Skeletal muscle satellite cell (primary cell): ENCODE data around the gene TVP23A.
"Not testable (repeated sequence)": the region's sequence is repeated elsewhere in the genome, so short reads cannot be mapped to it uniquely, and the experiment has no call there.

ENCODE experiments used
- H3K27me3 ChIP-seq: 2 replicates; pipeline ENCODE4 v1.7.0; 2013; ENCODE audit warnings: low read length; ENCODE audit not compliant: control insufficient read depth, insufficient read depth
- H3K36me3 ChIP-seq: 2 replicates; pipeline ENCODE4 v1.7.0; 2013; ENCODE audit warnings: mild to moderate bottlenecking, control low read depth, low read length; ENCODE audit not compliant: insufficient read depth
- H3K4me1 ChIP-seq: 2 replicates; pipeline ENCODE4 v1.7.0; 2013; ENCODE audit warnings: low read length; ENCODE audit not compliant: control insufficient read depth, insufficient read depth
- H3K4me2 ChIP-seq: 2 replicates; pipeline ENCODE4 v1.7.0; 2013; ENCODE audit warnings: mild to moderate bottlenecking, low read length
- H3K4me3 ChIP-seq: 2 replicates; pipeline ENCODE4 v1.7.0; 2013; ENCODE audit warnings: low read length
- H3K9ac ChIP-seq: 2 replicates; pipeline ENCODE4 v1.7.0; 2013; ENCODE audit warnings: mild to moderate bottlenecking, low read depth, low read length, moderate library complexity
- H3K9me3 ChIP-seq: replicated peaks from 2 replicates; pipeline ENCODE4 v1.7.0; 2013; ENCODE audit warnings: mild to moderate bottlenecking, control low read depth, low read length

The TVP23A gene

GRCh38 chr16:10743227-10743609 lies 75.4 kb downstream of the TVP23A start:
- Histone ChIP-seq H3K4me1 (peaks cover 15% of the 10 kb centered on the region), H3K27me3 (no peaks in the 10 kb centered on the region), H3K4me2 (peak overlapping the region; percentile 89), H3K9ac (peak overlapping the region; percentile 94), H3K9me3 (no peaks in the 10 kb centered on the region), H3K4me3 (peak overlapping the region; percentile 83), H3K36me3 (no peaks in the 10 kb centered on the region)

GRCh38 chr16:10741844-10742243 lies 76.8 kb downstream of the TVP23A start:
- Histone ChIP-seq H3K27me3 (no peaks in the 10 kb centered on the region), H3K9me3 (no peaks in the 10 kb centered on the region), H3K9ac (no peak overlapping the region), H3K4me1 (peaks cover 25% of the 10 kb centered on the region), H3K4me3 (no peak overlapping the region), H3K36me3 (no peaks in the 10 kb centered on the region), H3K4me2 (no peak overlapping the region)

GRCh38 chr16:10741249-10741648 lies 77.3 kb downstream of the TVP23A start:
- peaks cover 25% of the 10 kb centered on the region for H3K4me1 ChIP-seq
- H3K27me3 ChIP-seq, H3K4me2 ChIP-seq, H3K4me3 ChIP-seq, H3K9ac ChIP-seq, H3K9me3 ChIP-seq, H3K36me3 ChIP-seq: not testable (repeated sequence)

- Histone ChIP-seq H3K4me1 (peaks cover 25% of the 10 kb centered on the region), H3K4me3 (no peak overlapping the region), H3K9me3 (no peaks in the 10 kb centered on the region), H3K9ac (no peak overlapping the region), H3K36me3 (no peaks in the 10 kb centered on the region), H3K4me2 (no peak overlapping the region), H3K27me3 (no peaks in the 10 kb centered on the region)
Observed at GRCh38 chr16:10740845-10741208, 77.8 kb downstream of the TVP23A start.

- Histone ChIP-seq H3K9ac (no peak overlapping the region), H3K27me3 (no peaks in the 10 kb centered on the region), H3K4me2 (no peak overlapping the region), H3K36me3 (no peaks in the 10 kb centered on the region), H3K4me1 (peaks cover 25% of the 10 kb centered on the region), H3K4me3 (no peak overlapping the region), H3K9me3 (no peaks in the 10 kb centered on the region)
Observed at GRCh38 chr16:10740000-10740844, 78.4 kb downstream of the TVP23A start.

- Histone ChIP-seq H3K36me3 (no peaks in the 10 kb centered on the region), H3K4me1 (peaks cover 18% of the 10 kb centered on the region), H3K27me3 (no peaks in the 10 kb centered on the region), H3K4me3 (no peak overlapping the region), H3K4me2 (peak overlapping the region; percentile 58), H3K9me3 (no peaks in the 10 kb centered on the region), H3K9ac (peak overlapping the region; percentile 36)
Observed at GRCh38 chr16:10738231-10739077, 80.1 kb downstream of the TVP23A start.

- H3K9ac ChIP-seq = peak overlapping the region; percentile 36
- H3K9me3 ChIP-seq = no peaks in the 10 kb centered on the region
- no peaks in the 10 kb centered on the region for H3K27me3 ChIP-seq
- no peaks in the 10 kb centered on the region for H3K36me3 ChIP-seq
- H3K4me3 ChIP-seq = no peak overlapping the region
- peak overlapping the region; percentile 58 for H3K4me2 ChIP-seq
- peaks cover 15% of the 10 kb centered on the region for H3K4me1 ChIP-seq
Observed at GRCh38 chr16:10737068-10737625, 81.4 kb downstream of the TVP23A start.

GRCh38 chr16:10731790-10732189 lies 86.8 kb downstream of the TVP23A start:
- Histone ChIP-seq H3K4me1 (peaks cover 10% of the 10 kb centered on the region), H3K36me3 (no peaks in the 10 kb centered on the region), H3K9ac (no peak overlapping the region), H3K4me2 (no peak overlapping the region), H3K27me3 (peaks cover 5% of the 10 kb centered on the region), H3K4me3 (no peak overlapping the region), H3K9me3 (no peaks in the 10 kb centered on the region)

- Histone ChIP-seq H3K36me3 (no peaks in the 10 kb centered on the region), H3K4me3 (peak overlapping the region; percentile 49), H3K4me2 (peak overlapping the region; percentile 34), H3K4me1 (peaks cover 10% of the 10 kb centered on the region), H3K27me3 (peaks cover 5% of the 10 kb centered on the region), H3K9ac (no peak overlapping the region), H3K9me3 (no peaks in the 10 kb centered on the region)
Observed at GRCh38 chr16:10729104-10730048, 89.2 kb downstream of the TVP23A start.

- no peaks in the 10 kb centered on the region for H3K36me3 ChIP-seq
- H3K4me3 ChIP-seq = no peak overlapping the region
- no peaks in the 10 kb centered on the region for H3K9me3 ChIP-seq
- no peak overlapping the region for H3K4me2 ChIP-seq
- H3K9ac ChIP-seq = no peak overlapping the region
- peaks cover 10% of the 10 kb centered on the region for H3K4me1 ChIP-seq
- H3K27me3 ChIP-seq = peaks cover 5% of the 10 kb centered on the region
Observed at GRCh38 chr16:10728003-10728887, 90.3 kb downstream of the TVP23A start.
